ENCODE data around the gene PCSK2. TPM values are rescaled to one million over a fixed set of nuclear protein-coding genes. Genes with fewer than 3 reads are reported as not detected.

Gene PCSK2
- total RNA-seq, 1 experiment from 2014 or later, result not detected

- Histone ChIP-seq H3K9me3 (ENCODE audit: insufficient read depth, low read depth) (no peaks in the 10 kb centered on the region; the same call in 1 of the 2 replicates), H3F3A (ENCODE audit: insufficient read depth, low read depth) (no peaks in the 10 kb centered on the region), H3K4me2 (no peak overlapping the region), H3K4me1 (replicated peaks; ENCODE audit: insufficient read depth) (no peaks in the 10 kb centered on the region), H3K36me3 (ENCODE audit: low read depth) (no peaks in the 10 kb centered on the region), H3K79me2 (ENCODE audit: low read depth) (no peaks in the 10 kb centered on the region), H3K4me3 (no peak overlapping the region), H2AFZ (no peak overlapping the region), H3K27me3 (ENCODE audit: insufficient read depth, low read depth) (peaks cover 89% of the 10 kb centered on the region), H4K20me1 (ENCODE audit: insufficient read depth) (no peaks in the 10 kb centered on the region), H3K27ac (no peak overlapping the region), H3K9me2 (ENCODE audit: insufficient read depth) (no peaks in the 10 kb centered on the region)
- no peak for DNase-seq
- TF ChIP-seq CTCF (conservative IDR thresholded peaks at IDR 0.05), result no peak
- TF ChIP-seq EZH2 (IDR thresholded peaks at IDR 0.05; ENCODE audit: low read depth), result no peak
- CTCF ChIA-PET, result no interaction called here
- intact Hi-C loops (cut with micrococcal nuclease; ENCODE audit: unreplicated experiment), result no loop called here
- POLR2A ChIA-PET (ENCODE audit: unreplicated experiment), result no interaction called here
- no TSS peak for BruUV-seq (replicated peaks)
Measured at GRCh38 chr20:17339000-17339399, 112.2 kb downstream of the PCSK2 start.

- ChIA-PET POLR2A (ENCODE audit: unreplicated experiment) (no interaction called here), CTCF (no interaction called here)
- Histone ChIP-seq H3K9me3 (ENCODE audit: insufficient read depth, low read depth) (no peaks in the 10 kb centered on the region), H3K79me2 (ENCODE audit: low read depth) (no peaks in the 10 kb centered on the region), H2AFZ (no peak overlapping the region), H3F3A (ENCODE audit: insufficient read depth, low read depth) (no peaks in the 10 kb centered on the region), H3K4me1 (replicated peaks; ENCODE audit: insufficient read depth) (no peaks in the 10 kb centered on the region), H3K27ac (no peak overlapping the region), H3K27me3 (ENCODE audit: insufficient read depth, low read depth) (peaks cover 79% of the 10 kb centered on the region), H3K4me2 (no peak overlapping the region), H3K36me3 (ENCODE audit: low read depth) (no peaks in the 10 kb centered on the region), H3K4me3 (no peak overlapping the region), H4K20me1 (ENCODE audit: insufficient read depth) (no peaks in the 10 kb centered on the region), H3K9me2 (ENCODE audit: insufficient read depth) (no peaks in the 10 kb centered on the region)
- BruUV-seq (replicated peaks), result no TSS peak
- TF ChIP-seq CTCF (conservative IDR thresholded peaks at IDR 0.05) (no peak), EZH2 (IDR thresholded peaks at IDR 0.05; ENCODE audit: low read depth) (no peak)
- no peak for DNase-seq
- intact Hi-C loops (cut with micrococcal nuclease; ENCODE audit: unreplicated experiment), result no loop called here
Measured at GRCh38 chr20:17343091-17343490, 116.3 kb downstream of the PCSK2 start.

- intact Hi-C loops (cut with micrococcal nuclease; ENCODE audit: unreplicated experiment), result no loop called here
Measured at GRCh38 chr20:17343656-17344452, 117.0 kb downstream of the PCSK2 start.

More at GRCh38 chr20:17343656-17344452, 117.0 kb downstream of the PCSK2 start:
- no peaks in the 10 kb centered on the region for H3K9me3 ChIP-seq (ENCODE audit: insufficient read depth, low read depth)
- no peaks in the 10 kb centered on the region for H4K20me1 ChIP-seq (ENCODE audit: insufficient read depth)
- no peaks in the 10 kb centered on the region for H3F3A ChIP-seq (ENCODE audit: insufficient read depth, low read depth)
- H3K4me2 ChIP-seq, result no peak overlapping the region
- H3K27me3 ChIP-seq (ENCODE audit: insufficient read depth, low read depth), result peaks cover 83% of the 10 kb centered on the region
- no peaks in the 10 kb centered on the region for H3K4me1 ChIP-seq (replicated peaks; ENCODE audit: insufficient read depth)
- no peak overlapping the region for H3K4me3 ChIP-seq
- no TSS peak for BruUV-seq (replicated peaks)
- H3K79me2 ChIP-seq (ENCODE audit: low read depth), result no peaks in the 10 kb centered on the region
- TF ChIP-seq CTCF (conservative IDR thresholded peaks at IDR 0.05) (no peak), EZH2 (IDR thresholded peaks at IDR 0.05; ENCODE audit: low read depth) (no peak)
- no peak for DNase-seq
- ChIA-PET CTCF (no interaction called here), POLR2A (ENCODE audit: unreplicated experiment) (no interaction called here)
- no peak overlapping the region for H2AFZ ChIP-seq
- H3K36me3 ChIP-seq (ENCODE audit: low read depth), result no peaks in the 10 kb centered on the region
- H3K9me2 ChIP-seq (ENCODE audit: insufficient read depth), result no peaks in the 10 kb centered on the region
- H3K27ac ChIP-seq, result no peak overlapping the region

All from PC-9 (cell line).